EH (cell line): Measurements from ENCODE around the gene E2F4.

Experiments
- DNase-seq: peaks from one replicate; pipeline ENCODE4 v3.0.0-alpha.2; 2015; ENCODE audit warnings: low read depth

E2F4 gene, protein sequence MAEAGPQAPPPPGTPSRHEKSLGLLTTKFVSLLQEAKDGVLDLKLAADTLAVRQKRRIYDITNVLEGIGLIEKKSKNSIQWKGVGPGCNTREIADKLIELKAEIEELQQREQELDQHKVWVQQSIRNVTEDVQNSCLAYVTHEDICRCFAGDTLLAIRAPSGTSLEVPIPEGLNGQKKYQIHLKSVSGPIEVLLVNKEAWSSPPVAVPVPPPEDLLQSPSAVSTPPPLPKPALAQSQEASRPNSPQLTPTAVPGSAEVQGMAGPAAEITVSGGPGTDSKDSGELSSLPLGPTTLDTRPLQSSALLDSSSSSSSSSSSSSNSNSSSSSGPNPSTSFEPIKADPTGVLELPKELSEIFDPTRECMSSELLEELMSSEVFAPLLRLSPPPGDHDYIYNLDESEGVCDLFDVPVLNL

DNA sequence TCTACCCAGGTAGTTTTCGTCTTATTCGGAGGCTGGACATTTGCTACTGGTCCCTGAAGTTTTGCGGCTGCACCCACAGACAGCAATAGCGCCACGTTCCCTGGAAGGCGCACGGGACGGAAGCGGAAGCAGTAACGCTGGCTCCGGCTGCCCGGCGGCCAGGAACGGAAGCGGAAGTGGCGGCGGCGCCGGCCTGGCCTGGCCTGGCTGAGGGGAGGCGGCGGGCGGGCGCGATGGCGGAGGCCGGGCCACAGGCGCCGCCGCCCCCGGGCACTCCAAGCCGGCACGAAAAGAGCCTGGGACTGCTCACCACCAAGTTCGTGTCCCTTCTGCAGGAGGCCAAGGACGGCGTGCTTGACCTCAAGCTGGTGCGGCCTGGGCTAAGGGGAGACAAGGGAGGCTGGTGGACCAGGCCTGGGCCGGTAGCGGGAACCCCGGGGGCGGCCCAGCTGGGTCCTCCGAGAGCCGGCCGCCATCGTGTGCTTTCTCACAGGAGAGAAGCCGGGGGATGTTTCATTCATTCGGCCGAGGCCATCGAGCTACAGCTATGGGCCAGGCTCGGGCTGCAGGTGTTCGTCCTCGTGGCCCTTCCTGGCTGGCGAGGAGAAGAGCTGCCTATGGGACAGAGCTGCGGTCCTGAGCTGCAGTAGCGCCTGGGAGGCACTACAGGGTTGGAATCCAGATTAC is at the start of gene E2F4:
E2F4 (plus strand) TSS at position 161 of the 687 bp plus-strand sequence; CDS start at position 234, 73 bp downstream.
- peak; percentile 90 for DNase-seq

DNA sequence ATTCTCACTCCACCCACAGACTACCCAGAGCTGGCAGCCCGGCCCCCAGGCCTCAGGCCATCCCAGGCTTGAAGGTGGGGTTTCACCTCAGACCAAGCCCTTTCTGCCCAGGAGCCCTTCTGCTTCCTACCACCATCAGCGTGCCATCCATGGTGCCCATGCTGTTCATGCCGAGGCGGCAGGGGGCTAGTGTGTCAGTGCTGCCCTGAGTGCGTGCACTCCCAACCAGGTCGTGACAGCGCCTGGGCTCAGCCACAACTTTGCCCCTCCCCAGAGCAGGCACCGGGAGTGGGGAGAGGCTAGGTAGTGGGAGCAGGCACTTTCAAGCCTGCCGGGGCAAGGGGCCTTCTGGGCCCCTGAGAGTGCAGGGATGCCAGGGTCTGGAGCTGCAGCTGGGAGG is 49.6 kb upstream of the E2F4 start:
- no peak for DNase-seq

GRCh38 chr16:67144943-67145342 is 47.0 kb upstream of the E2F4 start:
- no peak for DNase-seq

DNA sequence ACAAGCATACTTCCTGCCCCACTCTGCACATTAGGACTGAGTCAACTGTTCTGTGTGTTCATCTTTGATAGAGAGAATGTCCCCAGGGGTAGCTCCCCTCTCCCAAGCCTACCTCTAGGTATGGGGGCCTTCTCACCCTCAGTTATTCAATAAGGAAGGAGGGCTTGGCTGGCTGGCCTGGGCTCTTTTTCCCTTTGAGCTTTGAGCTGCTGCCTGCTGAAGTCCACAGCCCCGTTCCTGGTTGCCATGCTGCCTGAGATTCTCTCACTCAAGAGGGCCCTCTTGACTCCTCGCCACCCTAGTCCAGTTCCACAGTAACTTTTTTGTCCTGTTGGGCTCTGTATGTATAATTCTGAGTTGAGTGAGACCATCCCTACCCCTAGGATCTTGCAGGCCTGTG is 46.2 kb upstream of the E2F4 start:
- DNase-seq: no peak

- no peak for DNase-seq
These were observed 45.2 kb upstream of the E2F4 start for GRCh38 chr16:67146523-67147357.

- DNase-seq: no peak
These were observed 44.4 kb upstream of the E2F4 start for GRCh38 chr16:67147437-67148140.

DNA sequence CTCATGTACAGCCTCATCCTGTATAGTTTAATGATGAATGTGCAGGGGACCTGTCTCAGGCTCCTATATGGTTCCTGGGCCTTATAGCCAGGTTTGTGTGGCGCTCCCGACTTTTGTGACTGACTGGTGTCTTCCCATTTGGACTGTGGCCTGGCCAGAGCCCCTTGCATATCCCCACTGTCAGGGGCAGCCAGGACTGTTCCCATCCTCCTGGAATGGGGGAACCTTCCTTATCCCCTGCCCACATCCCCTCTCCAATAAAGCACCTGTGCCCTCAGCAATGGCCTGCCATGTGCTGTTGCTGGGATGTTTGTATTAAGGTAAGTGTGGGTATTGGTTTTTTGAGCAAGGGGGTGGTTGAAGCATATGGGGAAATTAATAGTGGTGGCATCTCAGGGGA is 43.7 kb upstream of the E2F4 start:
- no peak for DNase-seq

- no peak for DNase-seq
These were observed 43.2 kb upstream of the E2F4 start for GRCh38 chr16:67148656-67149275.

DNA sequence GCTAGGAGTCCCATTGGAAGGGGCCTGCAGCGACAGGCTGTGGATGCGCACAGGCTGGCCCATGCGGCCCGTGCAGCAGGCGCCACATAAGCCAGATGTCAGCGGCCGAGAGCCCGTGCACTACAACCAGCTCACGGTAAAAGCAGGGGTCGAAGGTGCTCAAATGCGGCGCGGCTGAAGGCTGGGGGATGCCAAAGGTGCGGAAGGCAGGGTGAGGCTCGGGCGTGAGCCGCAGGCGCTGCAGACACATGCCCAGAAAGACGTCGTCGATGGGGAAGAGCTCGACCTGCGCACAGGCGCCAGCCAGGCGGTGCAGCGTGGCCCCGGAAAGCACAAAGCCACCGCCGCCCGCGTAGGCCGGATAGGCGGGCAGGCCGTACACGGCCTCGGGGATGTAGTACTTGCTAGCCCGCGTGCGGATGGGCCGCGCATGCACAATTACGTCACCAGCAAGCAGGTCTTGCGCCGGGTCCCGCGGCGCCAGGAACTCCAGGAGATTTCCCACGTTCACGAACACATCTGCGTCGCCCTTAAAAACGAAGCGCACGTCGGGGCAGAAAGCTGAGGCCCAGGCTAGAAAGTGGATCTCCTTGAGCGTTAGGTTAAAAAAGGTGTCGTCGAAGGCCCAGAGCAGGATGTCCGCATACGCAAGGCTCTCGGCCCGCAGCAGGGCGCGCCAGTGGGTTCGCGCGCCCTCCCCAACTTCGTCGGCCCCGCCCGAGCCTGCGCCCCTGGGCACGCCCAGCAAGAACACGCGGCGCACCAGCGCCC is 42.5 kb upstream of the E2F4 start:
- no peak for DNase-seq

DNA sequence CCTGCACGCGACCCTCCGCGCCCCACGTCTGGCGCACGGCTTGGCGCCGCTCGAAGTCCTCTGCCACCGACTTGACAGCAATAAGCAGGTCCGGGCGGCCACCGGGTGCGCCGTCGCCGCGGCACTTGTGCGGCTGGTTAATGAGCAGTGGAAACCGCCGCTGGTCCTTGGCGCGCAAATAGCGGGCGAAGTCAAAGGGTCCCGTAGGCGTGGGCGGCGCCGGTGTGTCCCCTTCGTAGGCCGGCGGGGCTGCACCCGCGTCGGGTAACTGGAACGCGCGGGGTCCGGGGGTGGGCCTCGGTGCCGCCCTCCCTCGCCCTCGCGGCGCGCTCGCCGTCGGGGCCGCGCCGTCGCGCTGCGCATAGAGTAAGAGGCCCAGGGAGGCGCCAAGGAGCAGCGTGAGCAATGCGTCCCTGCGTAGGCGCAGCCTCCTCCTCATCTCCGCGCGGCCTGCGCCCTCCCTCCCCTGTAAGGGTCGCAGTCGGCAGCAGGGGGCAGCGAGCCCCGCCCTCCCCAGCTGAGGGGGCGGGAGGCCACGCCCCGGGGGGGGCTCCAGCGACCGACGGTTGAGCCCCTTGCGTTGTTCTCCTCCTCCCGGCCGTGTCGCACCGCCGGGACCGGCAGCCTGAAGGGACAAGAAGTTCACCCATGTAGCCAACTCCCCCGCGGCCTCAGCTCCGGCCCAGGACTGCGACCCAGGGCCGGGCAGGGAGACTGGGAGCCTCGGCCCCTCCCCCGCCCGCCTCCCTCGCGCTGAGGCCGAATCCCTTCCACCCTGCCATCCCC is 41.7 kb upstream of the E2F4 start:
- peak; percentile 65 for DNase-seq

GRCh38 chr16:67150833-67151396 is 41.0 kb upstream of the E2F4 start, which contains the start of gene B3GNT9:
Gene B3GNT9, minus strand, starts transcription at chr16:67150998. Its CDS starts 513 bp downstream, at chr16:67150485.
- DNase-seq: peak; percentile 79

- no peak for DNase-seq
These were observed 40.4 kb upstream of the E2F4 start for GRCh38 chr16:67151431-67152097.

GRCh38 chr16:67154578-67155294 is 37.2 kb upstream of the E2F4 start:
- no peak for DNase-seq

DNA sequence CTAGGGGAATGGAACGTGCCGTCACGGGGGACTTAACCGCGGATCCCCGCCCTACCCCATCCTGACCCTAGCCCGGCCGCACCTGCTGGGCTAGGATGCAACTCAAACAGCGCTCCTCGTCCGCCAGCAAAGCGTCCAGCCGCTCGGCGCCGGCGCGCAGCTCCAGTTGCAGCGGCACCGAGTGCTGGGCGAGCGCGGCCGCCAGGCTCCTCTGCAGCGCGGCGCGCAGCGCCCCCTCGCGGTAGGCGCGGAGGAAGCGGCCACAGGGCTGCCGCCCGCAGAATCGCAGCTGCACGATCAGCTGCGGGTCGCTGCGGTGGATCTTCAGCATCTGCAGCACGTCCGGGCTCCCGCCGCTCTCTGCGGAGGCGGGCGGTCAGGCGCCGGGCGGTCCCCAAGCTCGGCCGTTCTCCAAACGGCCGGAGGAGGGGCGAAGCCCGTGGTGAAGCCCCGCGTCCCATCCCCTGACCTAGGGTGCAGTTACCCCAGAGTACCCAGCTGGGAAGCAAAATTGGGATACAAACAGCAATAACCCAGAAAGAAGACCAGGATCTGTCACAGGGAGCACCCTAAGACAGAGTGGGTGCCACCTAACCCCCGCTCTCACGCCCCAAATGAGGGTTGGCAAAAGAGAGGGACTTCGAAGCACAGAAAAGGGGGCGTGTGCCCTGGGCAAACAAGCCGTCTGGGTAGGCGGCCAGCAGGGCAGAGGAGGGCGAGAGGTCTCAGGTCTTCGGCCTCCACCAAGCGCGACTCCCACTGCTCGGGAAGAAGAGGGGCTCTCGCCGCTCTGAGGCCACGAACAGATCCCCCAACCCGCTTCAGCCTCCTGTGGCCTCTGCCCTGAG is 36.4 kb upstream of the E2F4 start:
- DNase-seq: peak; percentile 71

DNA sequence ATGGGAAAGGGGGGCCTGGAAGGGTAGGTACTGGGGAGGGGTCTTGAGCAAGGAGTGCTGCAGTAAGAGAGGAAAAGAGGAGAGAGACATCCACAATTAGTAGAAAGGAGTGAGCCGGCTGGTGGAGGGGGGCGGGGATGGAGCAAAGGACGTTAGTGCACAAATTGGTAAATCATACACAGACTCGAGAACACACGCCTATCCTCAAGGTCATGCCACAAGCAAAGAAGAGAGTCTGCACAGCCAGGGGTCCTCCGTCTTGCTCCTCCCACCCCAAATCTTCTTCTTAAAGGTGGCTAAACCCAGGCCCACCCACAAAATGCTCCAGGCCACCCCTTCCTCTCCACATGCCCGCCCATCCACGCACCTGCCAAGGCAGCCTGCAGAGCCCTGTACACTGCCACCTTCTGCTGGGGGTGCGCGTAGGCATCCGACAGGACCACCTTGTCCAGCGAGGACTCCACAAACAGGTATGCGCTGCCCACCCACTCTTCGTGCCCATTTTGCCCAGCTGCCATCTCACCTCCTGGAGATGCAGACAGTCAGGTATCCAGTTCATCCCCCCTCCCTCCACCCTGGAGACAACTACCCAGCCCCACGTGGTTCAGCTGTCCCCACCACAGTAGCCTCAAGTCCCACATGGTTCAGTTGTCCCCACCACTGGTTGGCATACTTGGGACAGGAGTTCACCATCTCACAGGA is 35.7 kb upstream of the E2F4 start:
- DNase-seq: no peak

DNA sequence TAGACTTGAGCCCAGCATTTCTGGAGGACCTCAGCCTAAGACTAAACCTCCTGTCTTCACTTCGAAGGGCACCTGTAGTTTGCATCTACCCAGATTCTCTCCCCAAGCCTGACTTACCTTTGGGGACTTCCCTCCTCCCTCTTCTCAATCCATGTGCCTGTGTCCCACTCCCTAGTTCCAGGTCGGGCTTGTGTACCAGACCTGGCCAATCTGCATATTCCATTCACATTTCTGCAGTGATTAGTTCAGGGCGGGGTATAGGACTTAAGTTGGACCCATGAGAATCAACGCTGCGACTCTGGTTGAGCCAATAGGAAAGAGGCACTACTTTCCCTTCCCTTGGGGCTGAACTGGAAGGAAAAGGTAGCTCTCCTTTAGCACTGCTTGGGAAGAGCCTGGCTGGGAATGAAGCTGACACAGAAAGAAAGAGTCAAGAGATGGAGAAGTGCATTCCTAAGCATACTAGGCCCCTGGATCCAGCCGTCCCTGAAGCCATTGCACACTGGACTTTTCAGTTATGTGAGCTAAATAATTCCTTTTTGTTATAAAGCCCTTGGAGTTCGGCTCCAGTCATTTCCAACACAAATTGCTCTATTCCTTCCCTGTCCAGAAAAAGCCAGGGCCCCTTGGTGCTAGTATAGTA is 34.7 kb upstream of the E2F4 start:
- DNase-seq: no peak
